ENCODE data around the gene ARHGAP10.

ARHGAP10 gene

GRCh38 chr4:147969573-147970385, 237.9 kb downstream of the ARHGAP10 start:
- peaks cover 4% of the 10 kb centered on the region for H3K36me3 ChIP-seq (ENCODE audit: control insufficient read depth, insufficient read depth, low read length)
- no peak for DNase-seq (ENCODE audit: extremely low read depth, insufficient read length)
- H3K27me3 ChIP-seq (replicated peaks; ENCODE audit: control insufficient read depth, insufficient read depth, low read length) = no peaks in the 10 kb centered on the region
- TF ChIP-seq CTCF (IDR thresholded peaks at IDR 0.05; ENCODE audit: insufficient read depth, low read length, poor library complexity, severe bottlenecking) = no peak
- no peak overlapping the region for H3K4me3 ChIP-seq (replicated peaks; ENCODE audit: low read depth, low read length)

- no peak for TF ChIP-seq CTCF (IDR thresholded peaks at IDR 0.05; ENCODE audit: insufficient read depth, low read length, poor library complexity, severe bottlenecking)
- H3K4me3 ChIP-seq (replicated peaks; ENCODE audit: low read depth, low read length) = no peak overlapping the region
- no peaks in the 10 kb centered on the region for H3K27me3 ChIP-seq (replicated peaks; ENCODE audit: control insufficient read depth, insufficient read depth, low read length)
- no peak for DNase-seq (ENCODE audit: extremely low read depth, insufficient read length)
- peaks cover 4% of the 10 kb centered on the region for H3K36me3 ChIP-seq (ENCODE audit: control insufficient read depth, insufficient read depth, low read length)
Observed at GRCh38 chr4:147971116-147971515, 239.2 kb downstream of the ARHGAP10 start.

- DNase-seq (ENCODE audit: extremely low read depth, insufficient read length) = no peak
- Histone ChIP-seq H3K27me3 (replicated peaks; ENCODE audit: control insufficient read depth, insufficient read depth, low read length) (no peaks in the 10 kb centered on the region), H3K36me3 (ENCODE audit: control insufficient read depth, insufficient read depth, low read length) (no peaks in the 10 kb centered on the region; the same call in none of the 2 replicates), H3K4me3 (replicated peaks; ENCODE audit: low read depth, low read length) (no peak overlapping the region)
- TF ChIP-seq CTCF (IDR thresholded peaks at IDR 0.05; ENCODE audit: insufficient read depth, low read length, poor library complexity, severe bottlenecking) = no peak
Observed at GRCh38 chr4:147975325-147975724, 243.4 kb downstream of the ARHGAP10 start.

- DNase-seq (ENCODE audit: extremely low read depth, insufficient read length) = no peak
- Histone ChIP-seq H3K36me3 (ENCODE audit: control insufficient read depth, insufficient read depth, low read length) (no peaks in the 10 kb centered on the region; the same call in none of the 2 replicates), H3K27me3 (replicated peaks; ENCODE audit: control insufficient read depth, insufficient read depth, low read length) (no peaks in the 10 kb centered on the region), H3K4me3 (replicated peaks; ENCODE audit: low read depth, low read length) (no peak overlapping the region)
- TF ChIP-seq CTCF (IDR thresholded peaks at IDR 0.05; ENCODE audit: insufficient read depth, low read length, poor library complexity, severe bottlenecking) = no peak
Observed at GRCh38 chr4:147975933-147976928, 244.3 kb downstream of the ARHGAP10 start.

GRCh38 chr4:147980586-147980985, 248.7 kb downstream of the ARHGAP10 start:
- Histone ChIP-seq H3K27me3 (replicated peaks; ENCODE audit: control insufficient read depth, insufficient read depth, low read length) (no peaks in the 10 kb centered on the region), H3K36me3 (ENCODE audit: control insufficient read depth, insufficient read depth, low read length) (peaks cover 2% of the 10 kb centered on the region), H3K4me3 (replicated peaks; ENCODE audit: low read depth, low read length) (peak overlapping the region; percentile 11)
- no peak for TF ChIP-seq CTCF (IDR thresholded peaks at IDR 0.05; ENCODE audit: insufficient read depth, low read length, poor library complexity, severe bottlenecking)
- no peak for DNase-seq (ENCODE audit: extremely low read depth, insufficient read length)
